H9 (cell line): ENCODE results near the gene PXN. TPM values are rescaled to one million over a fixed set of nuclear protein-coding genes. Genes with fewer than 3 reads are reported as not detected.

Source experiments
- DNase-seq: peaks from one replicate; pipeline ENCODE4 v3.0.0-alpha.2; 2017
- H2AFZ ChIP-seq: one replicate; pipeline ENCODE4 v1.6.1; 2013; ENCODE audit warnings: mild to moderate bottlenecking, low read length, control low read depth, moderate library complexity
- H2AK5ac ChIP-seq: 2 replicates; pipeline ENCODE4 v1.6.1; 2013; ENCODE audit warnings: low read length, control low read depth, mixed read lengths; ENCODE audit not compliant: insufficient read length
- H2BK120ac ChIP-seq: one replicate; pipeline ENCODE4 v1.6.1; 2013; ENCODE audit warnings: low read depth, mild to moderate bottlenecking, low read length, control low read depth, inconsistent platforms; ENCODE audit not compliant: poor library complexity, severe bottlenecking
- H2BK12ac ChIP-seq: 2 replicates; pipeline ENCODE4 v1.6.1; 2013; ENCODE audit warnings: low read length, control low read depth, mixed read lengths, low read depth; ENCODE audit not compliant: insufficient read length
- H2BK15ac ChIP-seq: 2 replicates; pipeline ENCODE4 v1.6.1; 2013; ENCODE audit warnings: low read depth, low read length, control low read depth
- H2BK20ac ChIP-seq: one replicate; pipeline ENCODE4 v1.6.1; 2013; ENCODE audit warnings: low read depth, mild to moderate bottlenecking, low read length, control low read depth, inconsistent platforms; ENCODE audit not compliant: poor library complexity, severe bottlenecking
- H2BK5ac ChIP-seq: 2 replicates; pipeline ENCODE4 v1.6.1; 2013; ENCODE audit warnings: low read length, control low read depth, mixed read lengths; ENCODE audit not compliant: insufficient read length
- H3K14ac ChIP-seq: 2 replicates; pipeline ENCODE4 v1.6.1; 2013; ENCODE audit warnings: low read length, control low read depth; ENCODE audit not compliant: insufficient read depth
- H3K18ac ChIP-seq: 2 replicates; pipeline ENCODE4 v1.6.1; 2013; ENCODE audit warnings: low read depth, mild to moderate bottlenecking, mixed read lengths, low read length, control low read depth; ENCODE audit not compliant: insufficient read length
- H3K23ac ChIP-seq: 2 replicates; pipeline ENCODE4 v1.6.1; 2013; ENCODE audit warnings: low read length, control low read depth, mixed read lengths, low read depth; ENCODE audit not compliant: insufficient read length
- H3K23me2 ChIP-seq: 2 replicates; pipeline ENCODE4 v1.6.1; 2013; ENCODE audit warnings: low read depth, mild to moderate bottlenecking, mixed read lengths, low read length, control low read depth; ENCODE audit not compliant: insufficient read length, poor library complexity, severe bottlenecking
- H3K27ac ChIP-seq: 2 replicates; pipeline ENCODE4 v1.5.1; 2013; ENCODE audit warnings: low read length, control low read depth, mixed read lengths, low read depth; ENCODE audit not compliant: insufficient read length
- H3K27me3 ChIP-seq: 2 replicates; pipeline ENCODE4 v1.6.1; 2013; ENCODE audit warnings: low read length, control low read depth, inconsistent platforms; ENCODE audit not compliant: insufficient read depth
- H3K4ac ChIP-seq: 2 replicates; pipeline ENCODE4 v1.6.1; 2013; ENCODE audit warnings: low read depth, mild to moderate bottlenecking, control low read depth, inconsistent platforms, low read length, moderate library complexity
- H3K4me1 ChIP-seq: 2 replicates; pipeline ENCODE4 v1.6.1; 2013; ENCODE audit warnings: low read length, control low read depth, inconsistent platforms; ENCODE audit not compliant: insufficient read depth
- H3K4me2 ChIP-seq: 2 replicates; pipeline ENCODE4 v1.6.1; 2013; ENCODE audit warnings: low read length, control low read depth, mixed read lengths; ENCODE audit not compliant: insufficient read length, insufficient read depth
- H3K56ac ChIP-seq: 2 replicates; pipeline ENCODE4 v1.6.1; 2013; ENCODE audit warnings: low read depth, mild to moderate bottlenecking, mixed read lengths, low read length, control low read depth; ENCODE audit not compliant: insufficient read length
- H3K79me1 ChIP-seq: 2 replicates; pipeline ENCODE4 v1.6.1; 2013; ENCODE audit warnings: low read depth, mild to moderate bottlenecking, moderate library complexity, low read length, control low read depth, inconsistent platforms; ENCODE audit not compliant: insufficient read depth, poor library complexity, severe bottlenecking
- H3K79me2 ChIP-seq: 2 replicates; pipeline ENCODE4 v1.6.1; 2013; ENCODE audit warnings: low read length, control low read depth, inconsistent platforms; ENCODE audit not compliant: insufficient read depth
- H3K9ac ChIP-seq: 2 replicates; pipeline ENCODE4 v1.6.1; 2013; ENCODE audit warnings: low read length, control low read depth, mixed read lengths; ENCODE audit not compliant: insufficient read length; ENCODE audit errors: extremely low read depth
- H3K9me3 ChIP-seq: one replicate; pipeline ENCODE4 v1.6.1; 2013; ENCODE audit warnings: low read depth, low read length, inconsistent platforms; ENCODE audit not compliant: control insufficient read depth
- H3T11ph ChIP-seq: one replicate; pipeline ENCODE4 v1.6.1; 2013; ENCODE audit warnings: mild to moderate bottlenecking, low read length, control low read depth, inconsistent platforms
- H4K20me1 ChIP-seq: one replicate; pipeline ENCODE4 v1.6.1; 2013; ENCODE audit not compliant: control insufficient read depth, insufficient read length, insufficient read depth
- H4K5ac ChIP-seq: 2 replicates; pipeline ENCODE4 v1.6.1; 2013; ENCODE audit warnings: low read depth, mild to moderate bottlenecking, mixed read lengths, low read length, control low read depth; ENCODE audit not compliant: insufficient read length
- H4K8ac ChIP-seq: replicated peaks from 2 replicates; pipeline ENCODE4 v1.6.1; 2013; ENCODE audit warnings: low read length, control low read depth, mixed read lengths, low read depth; ENCODE audit not compliant: insufficient read length
- H4K91ac ChIP-seq: 2 replicates; pipeline ENCODE4 v1.6.1; 2013; ENCODE audit warnings: low read depth, mild to moderate bottlenecking, moderate library complexity, mixed read lengths, low read length, control low read depth; ENCODE audit not compliant: insufficient read length
- H3K27ac Mint-ChIP-seq, 3 experiments: 2 replicates in 2 of 3; 3 replicates in 1 of 3; pipeline ENCODE4 v1.8.0; 2020 to 2021; ENCODE audit warnings: mixed read lengths in 3 of 3, mild to moderate bottlenecking in 1 of 3, moderate library complexity in 1 of 3
- H3K27me3 Mint-ChIP-seq: 2 replicates; pipeline ENCODE4 v1.8.0; 2021; ENCODE audit warnings: low read depth, mild to moderate bottlenecking, moderate library complexity, mixed read lengths
- H3K36me3 Mint-ChIP-seq, 3 experiments: 2 replicates in 2 of 3; 3 replicates in 1 of 3; pipeline ENCODE4 v1.8.0; 2020 to 2021; ENCODE audit warnings: low read depth in 3 of 3, mixed read lengths in 3 of 3; ENCODE audit not compliant: insufficient read depth in 1 of 3
- H3K4me1 Mint-ChIP-seq, 2 experiments: 2 replicates each; pipeline ENCODE4 v1.8.0; 2020; ENCODE audit warnings: mixed read lengths in 2 of 2
- H3K4me3 Mint-ChIP-seq, 2 experiments: 2 replicates in 1 of 2; 3 replicates in 1 of 2; pipeline ENCODE4 v1.8.0; 2020 to 2021; ENCODE audit warnings: mild to moderate bottlenecking in 2 of 2, mixed read lengths in 2 of 2, moderate library complexity in 1 of 2
- H3K9me3 Mint-ChIP-seq, 2 experiments: 2 replicates in 1 of 2; 3 replicates in 1 of 2; pipeline ENCODE4 v1.8.0; 2020; ENCODE audit warnings: mild to moderate bottlenecking in 2 of 2, mixed read lengths in 2 of 2, moderate library complexity in 1 of 2
- CTCF ChIP-seq: fragments of 200-600 bp; sonication (generic); conservative IDR thresholded peaks from 3 replicates; pipeline ENCODE4 v1.8.0; 2021; ENCODE audit warnings: antibody characterized with exemption, mild to moderate bottlenecking
- WGBS: extraction: QIAGEN DNeasy Blood & Tissue Kit; methylation state at CpG from one replicate; pipeline ENCODE4 v1.1.7; 2013; ENCODE audit warnings: missing lambda C conversion rate, low lambda C conversion rate, mixed read lengths; ENCODE audit not compliant: insufficient read length; ENCODE audit errors: extremely low coverage; 5-methylcytosine and 5-hydroxymethylcytosine counted together
- total RNA-seq: library from RNA; stranded (reverse); gene quantifications from 2 replicates; pipeline ENCODE4 v1.2.1, GENCODE V29; 2021

The PXN gene
- total RNA-seq, 1 experiment from 2014 or later = 92.8 TPM

- peak overlapping the region; percentile 99 for H3K27ac Mint-ChIP-seq
- H3K27me3 Mint-ChIP-seq = no peaks in the 10 kb centered on the region
- H3K79me1 ChIP-seq = peaks cover 3% of the 10 kb centered on the region
- H3K18ac ChIP-seq = peak overlapping the region; percentile 88
- peaks cover 0 to 3% (median 2%) of the 10 kb centered on the region in 3 experiments; a peak in 3 of 7 replicates for H3K36me3 Mint-ChIP-seq
- peak; percentile 16; the same call in 1 of the 3 replicates for TF ChIP-seq CTCF
- no peaks in the 10 kb centered on the region for H3K9me3 ChIP-seq
- no peaks in the 10 kb centered on the region for H4K20me1 ChIP-seq
- no peak overlapping the region for H2BK12ac ChIP-seq
- H2BK120ac ChIP-seq = no peak overlapping the region
- H3K14ac ChIP-seq = peak overlapping the region; percentile 0; the same call in 1 of the 2 replicates
- H4K8ac ChIP-seq = no peak overlapping the region
- no peak overlapping the region for H4K5ac ChIP-seq
- peak overlapping the region; percentile 51 to 67 for H3K4me3 Mint-ChIP-seq
- no peak overlapping the region for H2AK5ac ChIP-seq
- H3K79me2 ChIP-seq = peaks cover 6% of the 10 kb centered on the region; the same call in 1 of the 2 replicates
- WGBS = no CpG with 5 or more reads among the region's 3 CpGs
- peak overlapping the region; percentile 86 for H3K27ac ChIP-seq
- no peaks in the 10 kb centered on the region for H3K9me3 Mint-ChIP-seq
- H4K91ac ChIP-seq = no peak overlapping the region
- H3K4ac ChIP-seq = no peak overlapping the region
- peaks cover 86 to 88% of the 10 kb centered on the region in 2 experiments for H3K4me1 Mint-ChIP-seq
- no peak overlapping the region for H2BK15ac ChIP-seq
- no peak overlapping the region for H3K9ac ChIP-seq
- no peak overlapping the region for H2BK20ac ChIP-seq
- no peak overlapping the region for H3K23ac ChIP-seq
- H3K4me2 ChIP-seq = peak overlapping the region; percentile 19
- H3K23me2 ChIP-seq = peaks cover 3% of the 10 kb centered on the region
- no peaks in the 10 kb centered on the region for H3K27me3 ChIP-seq
- peaks cover 39% of the 10 kb centered on the region for H3K4me1 ChIP-seq
- no peak overlapping the region for H3K56ac ChIP-seq
- no peak overlapping the region for H3T11ph ChIP-seq
- H2AFZ ChIP-seq = no peak overlapping the region
- H2BK5ac ChIP-seq = peak overlapping the region; percentile 0
- peak; percentile 96 for DNase-seq
Observed at GRCh38 chr12:120231316-120232011, 34.1 kb downstream of the PXN start.
